Stimulated activated CD8-positive, alpha-beta memory T cell treated with anti-CD3 and anti-CD28 coated beads, Interleukin-7, amount 100 ng/mL, for 1 hour (primary cell): ENCODE data around the gene ACOT7.
"Not testable (repeated sequence)": the region's sequence is repeated elsewhere in the genome, so short reads cannot be mapped to it uniquely, and the experiment has no call there.

ENCODE experiments used
- DNase-seq, 2 donors: peaks; one replicate each; pipeline ENCODE4 v3.0.0-alpha.2; 2020; ENCODE audit warnings: low read depth in 2 of 2

The ACOT7 gene

DNA sequence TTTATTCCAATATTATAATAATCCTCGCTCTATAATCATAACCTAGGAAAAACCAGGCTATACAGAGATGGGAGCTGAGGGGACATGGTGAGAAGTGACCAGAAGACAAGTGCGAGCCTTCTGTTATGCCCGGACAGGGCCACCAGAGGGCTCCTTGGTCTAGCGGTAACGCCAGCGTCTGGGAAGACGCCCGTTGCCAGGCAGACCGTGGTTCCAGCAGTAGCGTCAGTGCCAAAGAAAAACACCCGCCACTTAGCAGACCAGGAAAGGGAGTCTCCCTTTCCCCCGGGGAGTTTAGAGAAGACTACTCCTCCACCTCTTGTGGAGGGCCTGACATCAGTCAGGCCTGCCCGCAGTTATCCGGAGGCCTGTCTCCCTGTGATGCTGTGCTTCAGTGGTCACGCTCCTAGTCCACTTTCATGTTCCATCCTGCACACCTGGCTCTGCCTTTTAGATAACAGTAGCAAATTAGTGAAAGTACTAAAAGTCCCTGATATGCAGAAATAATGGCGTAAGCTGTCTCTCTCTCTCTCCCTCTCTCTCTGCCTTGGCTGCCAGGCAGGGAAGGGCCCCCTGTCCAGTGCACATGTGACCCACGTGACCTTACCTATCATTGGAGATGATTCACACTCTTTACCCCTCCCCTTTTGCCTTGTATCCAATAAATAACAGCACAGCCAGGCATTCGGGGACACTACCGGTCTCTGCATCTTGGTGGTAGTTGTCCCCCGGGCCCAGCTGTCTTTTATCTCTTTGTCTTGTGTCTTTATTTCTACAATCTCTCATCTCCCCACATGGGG is 30.3 kb downstream of the ACOT7 start:
- not testable (repeated sequence) for DNase-seq

DNA sequence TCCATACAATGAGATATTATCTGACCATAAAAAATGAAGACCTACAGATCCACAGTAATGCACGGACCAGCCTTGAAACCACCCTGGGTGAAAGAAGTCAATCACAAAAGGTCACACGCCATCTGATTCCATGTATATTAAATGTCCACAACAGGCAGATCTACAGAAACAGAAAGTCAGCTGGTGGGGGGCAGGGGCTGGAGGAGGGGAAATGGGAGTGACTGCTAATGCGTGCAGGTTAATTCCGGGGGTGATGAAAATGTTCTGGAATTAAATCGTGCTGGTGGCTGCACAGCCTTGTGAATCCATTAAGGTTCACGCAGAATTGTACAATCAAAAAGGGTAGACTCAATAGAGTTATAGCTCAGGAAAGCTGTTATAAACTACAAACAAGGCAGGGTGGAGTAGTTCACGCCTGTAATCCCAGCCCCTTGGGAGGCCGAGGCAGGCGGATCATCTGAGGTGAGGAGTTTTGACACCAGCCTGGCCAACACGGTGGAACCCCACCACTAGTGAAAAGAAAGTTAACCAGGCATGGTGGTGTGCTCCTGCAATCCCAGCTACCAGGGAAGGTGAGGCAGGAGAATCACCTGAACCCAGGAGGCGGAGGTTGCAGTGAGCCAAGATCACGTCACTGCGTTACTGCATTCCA is 32.3 kb downstream of the ACOT7 start:
- DNase-seq, result no peak

DNA sequence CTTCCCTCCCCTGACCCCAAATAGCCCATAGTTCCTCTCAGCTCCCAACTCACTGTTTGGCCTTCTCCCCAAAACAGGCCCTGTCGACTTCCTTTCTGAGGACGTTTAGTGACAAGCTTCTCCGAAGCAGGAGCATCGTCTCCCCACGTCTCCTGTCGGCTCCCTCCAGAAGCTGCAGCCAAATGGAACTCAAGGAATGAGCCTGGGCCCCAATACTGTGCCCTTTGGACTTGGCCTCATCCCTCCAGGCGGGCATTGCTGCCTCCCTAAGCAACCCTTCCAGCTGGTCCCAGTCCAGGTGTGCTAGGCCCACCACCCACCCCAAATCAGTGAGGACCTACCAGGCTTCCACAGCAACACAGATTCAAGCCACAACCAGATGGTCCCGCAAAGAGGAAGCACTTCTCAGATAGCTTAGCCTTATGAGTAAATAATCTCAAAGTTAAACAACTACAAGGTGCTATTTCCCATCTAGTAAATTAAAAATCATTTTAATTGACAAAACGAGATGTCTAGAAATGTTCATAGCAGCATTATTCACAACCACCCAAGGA is 33.0 kb downstream of the ACOT7 start:
- DNase-seq, result no peak

DNA sequence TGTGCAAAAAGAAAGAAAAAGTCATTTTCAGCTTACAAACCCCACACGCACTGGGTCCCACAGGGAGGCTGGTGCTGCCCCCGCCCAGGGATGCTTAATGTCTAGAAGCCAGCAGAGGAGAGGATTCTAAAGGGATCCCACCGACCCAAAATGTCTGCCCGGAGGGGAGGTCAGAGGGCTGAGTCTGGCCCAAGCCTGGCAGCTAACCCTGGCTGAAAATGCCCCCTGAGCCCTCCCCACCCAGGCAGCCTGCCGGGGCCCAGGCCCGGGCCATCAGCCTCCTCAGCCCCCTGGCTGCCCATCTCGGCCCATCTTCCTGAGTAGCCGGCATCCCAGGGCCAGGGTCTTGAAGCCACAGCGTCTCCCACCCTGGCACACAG is 33.5 kb downstream of the ACOT7 start:
- no peak for DNase-seq

DNA sequence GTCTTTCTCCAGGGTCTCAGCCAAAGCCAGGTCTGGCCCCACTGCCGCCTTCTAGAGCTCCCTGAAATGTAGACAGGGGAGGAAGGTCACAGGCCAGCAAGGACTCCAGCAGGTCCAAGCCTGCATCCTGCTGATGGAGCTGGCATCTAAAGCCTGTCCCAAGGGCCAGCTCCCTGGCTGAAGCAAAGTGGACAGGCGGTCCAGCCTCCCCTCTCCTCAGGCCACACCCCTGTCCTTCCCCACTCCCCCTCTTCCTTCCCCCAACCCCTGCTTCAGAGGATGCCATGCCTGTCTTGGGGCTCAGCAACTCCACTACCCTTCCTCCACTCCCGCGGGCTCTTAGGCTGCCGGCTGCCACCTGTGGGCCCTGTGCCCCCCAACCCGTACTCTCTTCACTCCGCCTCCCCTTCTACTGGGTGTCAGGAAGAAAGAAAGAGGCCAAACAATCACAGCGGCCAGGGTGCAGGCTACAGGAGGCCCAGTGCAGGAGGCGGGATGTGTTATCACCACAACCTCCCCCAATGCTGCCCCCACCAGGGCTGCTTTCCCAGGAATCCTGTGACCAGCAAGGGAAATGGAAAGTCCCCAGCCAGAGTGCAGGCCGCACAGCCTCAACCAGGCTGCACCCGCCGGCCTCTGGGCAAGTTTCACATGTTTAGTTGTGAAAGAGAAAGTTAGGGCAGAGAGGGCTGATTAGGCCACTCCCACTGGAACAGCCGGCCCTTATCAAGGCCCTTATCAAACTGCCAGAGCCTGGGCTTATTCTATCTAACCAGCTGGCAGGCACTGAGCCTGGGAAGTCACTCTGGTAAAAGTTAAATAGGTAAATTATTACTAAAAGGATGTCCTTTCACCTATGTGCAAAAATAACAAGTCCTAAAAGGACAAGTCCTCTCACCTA is 34.1 kb downstream of the ACOT7 start:
- DNase-seq, result no peak

DNA sequence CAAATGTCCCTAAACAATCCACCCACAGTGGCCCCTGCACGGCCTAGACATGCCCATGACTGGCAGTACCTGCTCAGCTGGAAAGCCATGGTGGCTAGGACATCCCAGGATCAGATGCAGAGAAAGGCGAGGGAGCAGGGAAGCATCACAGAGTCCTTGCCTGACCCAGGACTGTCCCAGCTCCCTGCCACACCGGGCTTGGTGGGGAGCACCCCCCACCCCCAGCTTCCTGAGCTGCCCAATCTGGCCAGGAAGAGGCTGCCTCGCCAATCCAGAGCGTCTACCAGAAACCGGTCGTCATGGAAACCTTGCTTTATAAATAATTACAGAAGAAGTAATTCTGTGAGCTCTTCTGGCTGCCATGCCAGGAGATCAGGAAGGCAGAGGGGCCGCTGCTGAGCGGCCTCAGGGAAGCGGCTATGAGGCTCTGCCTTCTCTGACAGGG is 34.8 kb downstream of the ACOT7 start:
- no peak for DNase-seq

DNA sequence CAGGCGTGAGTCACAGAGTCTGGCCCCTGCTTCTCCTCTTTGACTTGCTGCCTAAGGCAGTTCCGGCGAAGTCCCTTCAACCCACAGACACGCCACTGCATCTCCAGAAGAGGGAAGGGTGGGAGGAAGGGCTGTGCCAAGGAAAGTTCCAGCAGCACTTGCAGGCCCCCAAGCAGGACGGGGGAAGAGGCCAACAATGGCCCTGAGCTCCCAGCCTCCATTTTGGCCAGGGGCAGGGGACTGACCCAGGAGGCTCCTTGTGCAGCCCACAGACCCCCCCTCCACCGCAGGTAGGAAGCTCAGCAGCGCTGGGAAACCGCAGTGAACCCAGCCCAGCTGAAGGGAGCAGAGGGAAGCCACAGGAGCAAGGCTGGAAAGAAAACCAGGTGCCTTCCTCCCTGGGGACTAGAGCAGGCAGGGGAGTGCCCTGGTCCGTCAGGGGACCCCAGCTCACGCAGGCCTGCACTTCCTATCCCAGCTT is 35.4 kb downstream of the ACOT7 start:
- DNase-seq, result no peak

DNA sequence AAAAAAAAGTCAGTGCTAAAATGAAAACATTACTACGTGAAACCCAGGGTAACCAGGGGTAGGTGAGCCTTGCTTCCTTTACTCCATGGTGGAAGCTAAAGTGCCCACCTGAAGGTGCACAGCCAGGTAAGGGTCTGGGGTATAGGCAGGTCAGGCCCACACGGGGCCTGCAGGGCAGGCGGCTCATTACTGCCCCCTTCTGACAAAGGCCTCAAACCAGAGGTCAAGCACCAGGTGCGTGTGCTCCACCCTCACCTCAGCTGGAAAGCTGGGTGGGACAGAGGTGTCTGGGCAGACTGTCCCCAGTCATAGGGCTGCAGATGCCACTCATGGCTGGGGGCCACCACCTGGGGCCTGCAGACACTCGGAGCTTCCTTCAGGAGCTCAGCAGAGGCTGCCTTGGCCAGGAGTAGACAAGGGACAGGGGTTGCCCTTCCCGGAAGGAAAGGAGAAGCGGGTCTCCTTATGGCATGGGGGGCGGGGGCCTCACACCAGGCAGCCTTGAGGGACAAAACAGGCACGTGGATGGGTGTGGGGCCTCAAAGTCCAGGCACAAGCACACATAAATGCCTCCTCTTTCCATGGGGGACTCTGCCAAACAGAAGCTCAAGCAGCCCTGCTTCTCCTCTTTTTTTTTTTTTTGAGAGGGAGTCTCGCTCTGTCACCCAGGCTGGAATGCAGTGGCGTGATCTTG is 36.2 kb downstream of the ACOT7 start:
- no peak for DNase-seq

DNA sequence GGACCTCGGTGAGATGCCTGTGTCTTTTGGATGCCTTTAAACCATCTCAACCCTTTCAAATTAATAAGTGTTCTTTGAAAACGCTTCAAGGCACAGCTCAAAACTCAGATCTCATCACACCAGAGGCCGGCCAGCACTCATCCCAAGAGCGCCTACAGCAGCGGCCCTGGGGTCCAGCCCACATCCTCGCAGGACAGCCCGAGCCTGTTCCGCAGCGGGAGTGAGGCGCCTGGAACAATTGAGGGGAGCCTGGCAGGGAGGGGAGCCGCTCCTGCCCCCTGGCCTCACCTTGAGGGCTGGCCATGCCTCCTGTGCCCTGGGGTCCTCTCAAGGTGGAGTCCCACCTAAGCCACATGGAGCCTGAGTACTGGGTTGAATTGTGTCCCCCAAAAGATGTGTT is 37.9 kb downstream of the ACOT7 start:
- DNase-seq, result no peak

DNA sequence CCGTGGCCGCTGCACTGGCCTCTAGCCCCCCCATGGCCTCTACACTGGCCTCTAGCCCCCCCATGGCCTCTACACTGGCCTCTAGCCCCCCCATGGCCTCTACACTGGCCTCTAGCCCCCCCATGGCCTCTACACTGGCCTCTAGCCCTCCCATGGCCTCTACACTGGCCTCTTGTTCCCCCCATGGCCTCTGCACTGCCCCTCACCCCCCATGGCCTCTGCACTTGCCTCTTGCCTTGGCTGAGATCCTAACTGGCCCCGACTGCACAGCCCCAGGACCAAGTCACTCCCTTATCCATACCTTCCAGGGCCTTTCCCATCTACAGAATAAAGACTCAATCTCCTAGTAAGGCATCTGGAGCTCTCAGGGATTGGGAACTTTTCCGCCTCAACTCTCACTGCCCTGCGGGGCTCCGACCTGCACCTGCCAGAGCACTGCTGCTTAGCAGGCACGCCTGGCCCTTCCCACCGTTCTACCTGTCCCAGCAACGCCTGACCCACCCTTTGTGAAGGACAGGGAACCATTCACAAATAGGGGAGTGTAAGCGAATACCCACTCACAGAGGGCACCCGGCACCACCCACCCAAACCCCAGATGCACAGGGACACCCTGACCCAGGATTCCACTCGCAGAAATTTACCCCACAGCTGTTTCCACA is 38.8 kb downstream of the ACOT7 start:
- no peak for DNase-seq

DNA sequence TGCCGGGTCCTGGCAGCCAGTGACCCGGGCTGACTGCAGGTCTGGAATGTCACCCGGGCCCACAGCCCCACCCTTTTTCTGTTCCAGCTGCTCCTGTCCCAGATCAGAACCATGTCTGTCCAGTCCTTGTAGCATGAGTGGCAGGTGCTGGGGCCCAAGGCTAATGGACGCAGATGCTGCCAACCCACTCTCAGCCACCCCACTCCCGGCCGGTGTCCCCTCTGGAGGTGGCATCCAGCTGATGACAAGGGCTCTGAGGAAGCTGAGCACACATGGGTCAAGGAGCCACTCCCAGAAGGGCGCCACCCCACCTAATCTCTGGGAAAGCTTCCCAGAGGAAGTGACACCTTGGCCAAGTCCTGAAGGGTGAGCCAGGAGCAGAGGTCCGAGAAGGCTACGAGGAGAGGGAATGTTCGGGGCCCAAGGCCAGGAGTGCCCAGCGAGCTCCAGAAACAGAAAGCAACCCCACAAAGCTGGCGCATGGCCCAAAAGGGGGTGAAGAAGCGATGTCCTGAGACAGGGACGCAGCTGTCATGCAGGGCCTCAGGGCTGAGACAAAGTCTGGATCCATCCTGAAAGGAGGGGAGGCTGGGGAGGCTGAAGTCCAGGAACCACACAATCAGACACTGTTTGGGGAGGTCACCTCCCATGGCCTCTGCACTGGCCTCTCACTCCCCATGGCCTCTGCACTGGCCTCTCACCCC is 39.5 kb downstream of the ACOT7 start:
- DNase-seq, result no peak

DNA sequence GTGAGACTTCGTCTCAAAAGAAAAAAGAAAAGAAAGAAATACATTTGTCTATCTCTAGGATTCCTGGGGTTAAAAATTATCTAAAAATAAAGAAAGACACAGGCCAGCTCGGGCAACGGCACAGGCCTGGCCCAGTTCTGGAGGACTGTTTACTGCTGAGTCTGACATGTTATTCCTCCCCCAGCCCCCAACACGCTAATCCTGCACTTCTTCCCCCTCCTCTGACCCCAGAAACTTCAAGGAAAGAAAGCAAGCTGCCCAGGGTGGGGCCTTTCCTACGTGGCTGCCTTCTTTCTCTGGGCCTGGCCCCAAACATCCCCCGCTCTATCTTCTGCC is 40.0 kb downstream of the ACOT7 start:
- DNase-seq, result no peak

DNA sequence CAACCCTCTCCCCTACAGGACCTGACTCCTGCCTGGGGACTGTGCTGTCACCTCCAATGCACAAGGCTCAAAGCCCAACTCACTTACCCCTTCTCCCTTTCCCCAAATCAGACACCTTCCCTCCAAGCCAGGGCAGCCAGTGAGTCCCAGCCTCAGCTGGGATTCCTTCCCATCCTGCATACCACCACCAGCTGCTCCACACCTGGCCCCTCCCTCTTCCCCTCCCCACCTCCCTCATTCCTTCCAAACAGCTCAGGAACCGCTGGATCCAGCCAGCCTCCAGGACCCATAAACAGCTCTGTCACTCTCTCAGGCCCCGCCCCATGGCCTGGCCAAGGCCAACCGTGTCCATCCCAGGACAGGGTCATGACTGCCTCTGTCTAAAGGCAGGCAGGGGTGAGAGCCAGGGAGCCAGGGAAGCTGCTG is 41.4 kb downstream of the ACOT7 start:
- DNase-seq, result no peak

DNA sequence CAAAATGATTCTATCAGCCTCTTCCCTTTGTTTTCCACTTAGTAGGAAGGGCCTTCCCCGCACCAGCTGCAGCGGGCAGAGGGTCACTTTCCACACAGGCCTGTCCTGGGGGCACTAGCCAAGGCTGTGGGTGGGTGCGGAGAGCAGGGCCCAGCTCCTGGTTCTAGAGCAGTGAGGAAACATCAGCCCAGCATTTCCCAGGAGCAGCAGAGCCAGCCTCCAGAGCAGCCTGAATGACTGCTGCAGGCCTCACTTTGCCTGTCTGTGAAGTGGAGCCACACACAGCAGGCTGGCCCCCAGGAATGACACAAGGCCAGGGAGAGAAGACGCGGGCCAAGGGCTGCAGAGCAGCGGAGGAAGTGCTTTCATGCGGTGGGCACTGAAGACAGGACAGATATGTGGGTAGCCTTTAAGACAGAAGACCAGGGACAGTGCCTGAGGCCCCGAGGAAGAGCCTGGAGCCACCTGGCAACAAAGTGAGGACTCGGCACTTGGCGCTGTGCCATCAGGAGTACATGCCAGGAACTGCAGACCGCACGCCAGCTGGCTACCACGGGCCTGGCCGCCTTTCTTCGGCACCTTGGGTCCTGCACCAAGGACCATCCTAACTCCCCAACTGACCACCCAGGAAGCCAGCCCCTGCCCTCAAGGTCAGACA is 42.0 kb downstream of the ACOT7 start:
- DNase-seq, result no peak

DNA sequence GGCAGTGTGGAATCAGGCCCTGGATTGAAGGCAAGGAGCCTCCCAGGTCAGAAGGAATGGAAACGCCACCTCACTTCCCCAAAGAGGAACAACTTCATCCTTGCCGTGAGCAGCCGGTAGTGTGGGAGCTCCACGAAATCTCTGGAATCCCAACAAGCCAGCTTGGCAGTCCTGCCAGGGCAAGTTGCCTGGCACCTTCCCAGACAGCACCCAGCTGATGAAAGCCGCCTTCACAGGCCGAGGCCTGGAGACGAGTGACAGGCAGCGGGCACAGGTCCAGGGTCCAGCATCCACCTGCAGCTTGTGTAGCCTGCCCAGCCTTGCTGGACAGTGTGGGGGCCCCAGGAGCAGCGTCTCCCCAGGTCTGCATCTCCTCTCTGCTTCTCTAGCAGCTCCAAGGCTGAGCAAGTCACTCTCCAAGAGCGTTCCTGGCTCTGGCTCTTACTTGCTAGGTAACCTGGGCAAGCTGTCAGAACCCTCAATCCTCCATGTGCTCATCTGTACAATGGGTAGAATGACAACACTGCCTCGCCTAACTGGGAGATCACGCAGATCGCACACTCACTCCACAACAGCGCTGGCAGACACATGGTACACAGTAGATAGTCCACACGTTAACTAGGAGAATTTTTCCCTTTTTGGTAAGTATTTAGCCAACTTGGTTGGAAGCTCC is 43.0 kb downstream of the ACOT7 start:
- no peak for DNase-seq

DNA sequence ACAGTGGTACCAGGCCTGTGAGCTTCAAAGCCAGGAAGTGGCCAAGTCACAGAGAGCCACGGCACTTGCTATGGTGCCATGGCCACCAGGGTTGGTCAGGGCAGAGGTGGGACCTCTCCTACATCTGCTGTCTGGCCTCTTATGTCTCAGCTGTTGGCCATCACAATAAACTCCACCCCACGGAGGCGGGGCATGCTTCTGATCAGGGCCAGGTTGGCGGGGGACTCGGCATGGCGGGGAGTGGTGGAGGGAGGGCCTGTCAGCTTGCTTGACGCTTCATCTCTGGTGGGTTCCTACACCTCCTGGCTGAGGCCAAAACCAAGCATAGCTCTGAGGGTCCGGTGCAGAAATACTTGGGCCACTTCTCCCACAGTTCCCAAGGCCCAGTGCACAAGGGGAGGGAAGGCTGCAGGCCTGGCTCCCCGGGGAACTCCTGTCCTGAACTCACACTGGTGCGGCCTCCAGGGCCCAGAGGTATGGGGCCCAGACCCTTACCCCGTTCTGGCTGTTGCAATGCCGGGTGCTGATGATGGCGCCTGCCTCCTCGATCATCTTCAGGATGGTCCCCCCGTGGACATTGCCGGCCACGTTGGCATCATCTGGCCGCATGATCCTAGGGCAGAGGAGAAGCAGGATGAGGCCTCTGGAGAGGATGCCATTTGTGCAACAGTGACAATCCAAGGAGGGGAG is 44.2 kb downstream of the ACOT7 start:
- DNase-seq, result no peak

DNA sequence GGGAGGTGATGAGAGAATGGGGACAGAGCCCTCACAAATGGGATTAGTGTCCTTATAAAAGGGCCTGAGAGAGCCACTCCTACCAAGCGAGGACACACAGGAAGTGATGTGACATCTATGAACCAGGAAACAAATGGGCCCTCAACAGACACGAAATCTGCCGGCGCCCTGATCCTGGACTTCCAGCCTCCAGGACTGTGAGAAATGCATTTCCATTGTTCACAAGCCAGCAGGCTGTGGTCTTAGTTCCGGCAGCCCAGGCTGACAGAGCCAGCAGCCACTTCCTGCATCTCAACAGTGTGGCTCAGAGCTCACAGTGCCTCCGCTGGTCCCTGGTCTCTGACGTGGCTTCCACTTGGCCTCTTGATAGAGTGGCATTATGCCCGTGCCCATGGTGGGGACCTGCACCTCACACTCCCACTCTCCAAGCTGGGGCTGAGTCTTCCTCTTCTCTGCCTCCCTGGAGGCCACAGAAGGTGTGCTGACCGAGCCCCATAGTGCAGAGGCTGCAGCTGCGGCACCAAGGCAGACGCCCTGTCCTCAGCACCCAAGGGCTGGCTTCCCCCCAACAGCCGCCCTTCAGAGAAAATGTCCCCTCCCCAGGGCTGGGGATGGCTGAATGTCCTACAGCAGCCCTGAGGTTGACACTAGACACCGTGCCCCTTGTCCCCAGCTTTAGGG is 44.9 kb downstream of the ACOT7 start:
- peak in 1 of 2 donors; percentile 29 for DNase-seq
